ENCODE results near the gene GPC1.
"Not testable (repeated sequence)": the region's sequence is repeated elsewhere in the genome, so short reads cannot be mapped to it uniquely, and the experiment has no call there.

Gene GPC1, protein sequence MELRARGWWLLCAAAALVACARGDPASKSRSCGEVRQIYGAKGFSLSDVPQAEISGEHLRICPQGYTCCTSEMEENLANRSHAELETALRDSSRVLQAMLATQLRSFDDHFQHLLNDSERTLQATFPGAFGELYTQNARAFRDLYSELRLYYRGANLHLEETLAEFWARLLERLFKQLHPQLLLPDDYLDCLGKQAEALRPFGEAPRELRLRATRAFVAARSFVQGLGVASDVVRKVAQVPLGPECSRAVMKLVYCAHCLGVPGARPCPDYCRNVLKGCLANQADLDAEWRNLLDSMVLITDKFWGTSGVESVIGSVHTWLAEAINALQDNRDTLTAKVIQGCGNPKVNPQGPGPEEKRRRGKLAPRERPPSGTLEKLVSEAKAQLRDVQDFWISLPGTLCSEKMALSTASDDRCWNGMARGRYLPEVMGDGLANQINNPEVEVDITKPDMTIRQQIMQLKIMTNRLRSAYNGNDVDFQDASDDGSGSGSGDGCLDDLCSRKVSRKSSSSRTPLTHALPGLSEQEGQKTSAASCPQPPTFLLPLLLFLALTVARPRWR

GRCh38 chr2:240435457-240435947 is at the start of gene GPC1:
TSS of gene GPC1 (plus strand) at chr2:240435663. CDS start at chr2:240435919, 256 bp downstream.
- peak; percentile 78 for DNase-seq

DNA sequence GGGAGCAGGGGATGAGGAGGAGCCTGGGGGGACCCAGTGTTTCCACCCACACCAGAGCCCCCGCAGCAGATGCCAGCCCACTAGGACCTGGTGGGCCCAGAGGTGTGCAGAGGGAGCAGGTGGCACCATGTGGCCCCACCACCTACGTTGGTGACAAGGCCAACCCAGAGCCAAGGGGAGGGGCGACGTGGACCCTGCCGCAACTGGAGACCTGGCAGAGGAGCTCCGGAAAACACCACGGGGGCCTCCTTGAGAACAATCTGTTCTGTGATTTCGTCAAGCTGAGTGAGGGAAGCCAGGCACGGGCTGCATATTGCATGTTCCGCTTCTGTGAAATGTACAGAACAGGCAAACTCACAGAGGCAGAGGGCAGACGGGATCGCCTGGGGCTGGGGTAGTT is 49.1 kb upstream of the GPC1 start:
- no peak for DNase-seq

- not testable (repeated sequence) for DNase-seq
Measured at GRCh38 chr2:240386743-240387142, 48.7 kb upstream of the GPC1 start.

DNA sequence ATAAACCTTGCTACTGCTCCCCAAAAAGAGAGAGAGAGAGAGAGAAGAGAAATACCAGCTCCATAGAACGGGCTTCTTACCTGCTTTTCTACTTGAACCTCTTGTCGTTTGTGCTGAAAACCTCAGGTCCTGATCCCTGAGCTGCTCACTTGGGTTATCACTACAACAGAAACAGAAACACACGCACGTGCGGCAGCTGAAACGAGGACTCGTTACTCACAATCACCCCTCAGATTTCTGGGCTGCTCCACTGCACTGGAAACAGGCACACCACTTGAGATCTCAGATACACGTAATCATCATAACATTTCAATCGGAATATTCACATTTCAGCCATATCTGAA is 48.2 kb upstream of the GPC1 start:
- DNase-seq, result no peak

DNA sequence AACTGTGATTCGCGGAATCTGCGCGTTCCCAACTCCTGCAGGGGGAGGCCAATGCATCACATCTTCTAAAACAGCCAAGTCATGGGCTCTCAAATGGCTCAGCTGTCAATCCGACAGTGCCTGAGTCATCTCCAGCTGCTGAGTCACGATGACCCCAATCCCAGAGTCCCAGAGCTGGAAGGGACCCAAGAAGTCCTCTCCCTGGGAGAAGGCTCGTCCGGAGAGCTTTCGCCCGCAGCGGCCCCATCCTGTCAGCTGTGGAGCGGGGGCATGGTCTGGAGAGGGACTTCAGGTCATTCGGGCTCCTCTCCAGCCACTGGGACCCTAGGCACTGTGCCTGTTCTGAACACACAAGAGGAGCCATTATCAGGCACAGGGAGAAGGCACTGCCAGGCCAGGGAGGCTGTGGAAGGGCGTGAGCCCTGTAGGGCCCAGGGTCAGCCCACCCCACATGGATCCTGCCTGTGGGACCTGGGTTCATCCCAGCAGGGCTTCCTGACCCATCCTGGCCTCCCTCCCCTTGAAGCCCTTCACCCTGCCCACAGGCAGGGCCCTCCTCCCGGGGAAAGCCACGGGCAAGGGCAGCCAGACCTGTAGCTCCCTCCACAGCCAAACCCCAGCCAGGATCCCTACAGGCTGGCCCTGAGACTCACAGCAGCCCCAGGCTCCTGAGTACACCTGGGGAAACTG is 47.6 kb upstream of the GPC1 start:
- no peak for DNase-seq

DNA sequence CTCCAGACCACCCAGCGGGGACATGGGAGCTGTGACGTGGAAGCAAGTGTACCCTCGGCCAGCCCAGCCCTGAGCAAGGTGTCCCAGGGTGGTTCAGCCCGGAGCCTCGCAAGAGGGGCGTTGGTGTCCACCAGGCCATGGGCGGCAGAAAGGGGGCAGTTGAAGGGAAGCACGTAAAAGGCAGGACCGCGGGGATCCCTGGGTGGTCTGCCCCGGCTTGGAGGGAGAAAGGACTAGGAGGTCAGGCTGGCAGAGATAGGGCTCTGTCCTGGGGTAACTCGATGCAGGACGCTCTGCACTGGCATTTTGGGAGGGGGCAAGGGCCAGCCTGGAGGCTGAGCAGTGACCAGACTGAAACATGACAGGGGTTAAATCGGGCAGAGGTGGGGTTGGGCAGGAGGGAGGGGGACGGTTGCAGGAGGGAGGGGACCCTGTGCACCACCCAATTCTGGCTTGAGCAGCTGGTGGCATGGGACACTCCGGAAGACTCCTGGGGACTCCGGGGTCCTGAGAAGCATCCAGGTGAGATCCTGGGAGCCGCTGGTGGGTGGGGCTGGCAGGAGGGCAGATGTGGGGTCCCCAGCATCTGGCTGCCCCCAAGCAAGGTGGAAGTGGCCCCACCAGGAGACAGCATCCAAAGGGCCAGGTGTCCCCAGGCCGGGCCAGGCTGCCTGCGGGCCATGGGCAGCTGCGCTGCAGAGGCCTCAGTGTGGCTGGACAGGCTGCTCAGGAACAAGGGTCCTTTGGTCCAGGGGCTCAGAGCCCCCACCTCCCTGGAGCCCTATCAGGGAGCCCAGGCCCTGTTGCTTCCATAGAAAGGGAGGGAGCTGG is 46.8 kb upstream of the GPC1 start:
- no peak for DNase-seq

DNA sequence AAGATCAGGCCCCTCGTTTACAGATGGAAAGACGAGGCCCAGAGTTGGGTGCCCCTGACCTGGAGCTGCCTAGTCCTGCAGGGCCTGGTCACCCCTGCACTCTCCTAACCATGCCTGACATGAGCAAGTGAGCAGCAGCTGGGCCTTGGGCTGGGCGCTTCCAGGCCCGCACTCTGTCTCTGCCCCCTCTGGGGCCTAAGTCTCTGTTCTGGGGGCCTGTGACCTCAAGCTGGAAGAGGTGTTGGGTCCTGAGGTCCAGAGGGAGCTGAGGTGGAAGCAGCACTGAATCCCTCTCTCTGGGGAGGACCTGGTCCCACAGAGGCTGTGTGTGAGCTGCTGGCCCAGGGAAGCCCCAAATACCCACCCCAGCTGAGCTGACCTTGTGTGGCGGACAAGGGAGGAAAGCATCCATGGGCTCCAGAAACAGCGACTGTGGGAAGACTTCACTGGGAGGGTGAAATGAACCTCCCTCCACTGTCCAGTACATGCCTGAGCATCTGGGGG is 46.1 kb upstream of the GPC1 start:
- DNase-seq, result no peak

GRCh38 chr2:240390091-240391073 is 45.1 kb upstream of the GPC1 start:
- no peak for DNase-seq

DNA sequence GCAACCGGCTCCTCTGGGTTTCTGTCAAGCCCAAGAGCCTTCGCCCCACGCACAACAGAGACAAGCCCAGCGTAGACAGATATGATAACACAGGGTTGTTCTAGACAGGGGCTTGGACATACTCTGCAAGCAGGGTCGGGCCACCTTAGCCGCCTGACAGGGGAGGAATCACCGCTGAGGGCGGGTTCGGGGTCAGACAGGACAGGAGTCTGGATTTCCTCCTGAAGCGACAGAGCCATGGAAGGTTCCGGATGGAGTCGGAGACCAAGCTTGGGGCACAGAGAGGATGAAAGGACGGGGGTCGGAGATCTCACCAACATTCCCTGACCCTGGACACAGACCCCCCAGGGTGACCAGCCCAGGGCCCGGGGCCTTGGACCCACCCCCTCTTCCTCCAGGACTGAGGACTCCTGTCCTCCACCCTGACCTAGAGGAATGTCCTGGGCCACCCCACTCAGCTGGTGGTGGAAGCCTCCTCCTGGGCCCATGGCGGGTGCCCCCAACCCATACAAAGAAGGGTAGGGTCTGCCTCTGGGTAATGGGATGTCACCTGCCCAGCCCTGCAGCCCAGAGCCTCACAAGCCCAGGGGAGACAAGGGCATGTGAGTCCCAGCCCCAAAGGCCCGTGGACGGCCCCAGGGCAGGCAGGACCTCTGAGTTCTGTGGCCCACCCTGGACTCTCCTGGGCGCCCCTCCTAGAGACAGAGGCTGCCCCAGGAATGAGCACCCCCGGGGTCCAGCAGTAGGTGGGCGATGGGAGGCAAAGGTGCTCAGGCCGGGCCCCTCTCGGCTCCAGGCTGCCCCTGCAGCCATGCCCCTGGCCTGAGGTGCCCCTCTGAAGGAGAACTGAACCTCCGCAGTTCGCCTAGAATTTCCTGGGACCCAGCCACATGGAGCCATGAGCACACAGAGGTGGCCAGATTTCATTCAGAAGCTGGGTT is 44.1 kb upstream of the GPC1 start:
- DNase-seq, result no peak

- no peak for DNase-seq
Measured at GRCh38 chr2:240392084-240392947, 43.1 kb upstream of the GPC1 start.

- no peak for DNase-seq
Measured at GRCh38 chr2:240392948-240393830, 42.3 kb upstream of the GPC1 start.

- DNase-seq, result no peak
Measured at GRCh38 chr2:240393831-240394410, 41.5 kb upstream of the GPC1 start.

DNA sequence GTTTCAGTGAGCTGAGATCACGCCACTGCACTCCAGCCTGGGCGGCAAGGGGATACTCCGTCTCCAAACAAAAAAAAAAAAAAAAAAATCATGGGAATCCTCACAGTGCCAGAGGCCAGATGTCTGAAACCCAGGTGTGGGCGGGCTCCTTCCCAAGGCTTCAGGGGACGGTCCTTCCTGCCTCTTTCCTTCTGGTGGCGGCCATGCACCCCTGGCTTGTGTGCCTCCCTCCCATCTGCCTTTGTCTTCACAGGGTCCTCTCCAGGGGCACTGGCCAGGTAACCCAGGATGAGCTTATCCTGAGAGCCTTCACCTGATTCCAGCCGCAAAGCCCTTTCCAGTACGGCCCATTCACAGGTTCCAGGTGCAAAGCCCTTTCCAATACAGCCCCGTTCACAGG is 40.9 kb upstream of the GPC1 start:
- no peak for DNase-seq

GRCh38 chr2:240395448-240395847 is 40.0 kb upstream of the GPC1 start:
- DNase-seq, result no peak

DNA sequence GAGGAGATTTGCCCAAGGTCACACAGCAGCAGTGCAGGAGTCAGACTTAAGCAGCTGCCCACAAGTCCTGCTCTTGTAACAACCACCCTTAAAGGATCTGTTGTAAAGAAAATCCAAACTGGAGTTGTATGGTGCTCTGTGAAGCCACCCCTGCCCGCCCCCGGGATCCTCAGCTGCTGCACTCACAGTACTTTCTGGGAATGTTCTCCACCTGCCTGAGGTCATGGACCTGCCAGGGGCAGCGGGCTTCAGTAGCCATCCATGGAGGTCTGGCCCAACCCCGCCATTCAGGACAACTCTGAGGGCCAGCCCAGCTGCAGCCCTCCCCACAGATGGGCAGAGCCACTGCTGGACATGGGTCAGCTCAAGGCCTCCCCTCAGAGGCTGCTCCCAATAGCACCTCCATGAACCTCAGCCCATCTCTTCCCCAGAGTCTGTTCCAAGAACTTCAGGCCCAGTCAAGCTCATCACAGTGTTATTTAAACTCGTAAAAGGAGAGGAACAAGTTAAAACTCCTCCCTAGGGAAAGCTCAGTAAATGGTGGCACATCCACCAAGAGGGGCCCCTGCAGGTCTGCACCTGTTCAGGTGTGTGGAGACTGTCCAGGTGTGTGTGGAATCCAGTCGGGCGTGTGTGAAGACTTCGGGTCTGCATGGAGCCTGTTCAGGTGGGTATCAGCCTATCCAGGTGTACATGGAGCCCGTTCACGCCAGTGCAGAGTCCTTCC is 39.4 kb upstream of the GPC1 start:
- DNase-seq, result no peak

DNA sequence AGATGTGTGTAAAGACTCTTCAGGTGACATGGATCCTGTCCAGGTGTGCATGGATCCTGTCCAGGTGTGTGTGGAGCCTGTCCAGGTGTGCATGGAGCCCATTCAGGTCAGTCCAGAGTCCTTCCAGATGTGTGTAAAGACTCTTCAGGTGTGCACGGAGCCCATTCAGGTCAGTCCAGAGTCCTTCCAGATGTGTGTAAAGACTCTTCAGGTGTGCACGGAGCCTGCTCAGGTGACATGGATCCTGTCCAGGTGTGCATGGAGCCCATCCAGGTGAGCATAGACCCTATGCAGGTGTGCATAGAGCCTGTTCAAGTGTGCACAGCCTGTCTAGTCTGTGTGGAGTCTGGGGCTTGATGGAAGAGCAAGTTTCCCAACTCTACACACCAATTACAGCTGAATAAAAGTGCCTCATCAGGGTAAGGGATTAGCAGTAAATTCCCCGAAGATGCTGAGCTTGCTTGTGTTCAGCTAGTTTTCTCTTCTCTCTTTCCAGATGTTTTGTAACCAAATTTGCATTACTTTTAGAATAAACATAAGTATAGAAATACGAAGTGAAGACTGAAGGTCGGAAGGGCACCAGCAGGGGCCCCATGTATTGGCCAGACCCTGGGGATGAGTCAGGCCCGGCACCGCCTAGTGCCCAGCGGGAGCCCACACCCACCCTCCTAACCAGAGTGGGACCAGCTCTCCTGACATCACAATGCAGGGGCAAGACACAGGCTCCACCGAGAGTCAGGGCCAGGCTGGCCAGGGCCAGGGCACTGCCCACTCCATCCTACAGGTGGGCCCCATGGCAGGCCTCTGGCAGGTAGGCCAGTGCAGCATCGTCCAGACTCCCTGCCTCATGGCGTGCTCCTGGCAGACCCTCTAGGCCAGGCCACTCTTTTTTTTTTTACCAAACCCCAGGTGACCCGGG is 38.6 kb upstream of the GPC1 start:
- DNase-seq, result no peak
